HTERT RPE-1 (cell line): ENCODE data around the gene KCNK10.

Experiments used
- in situ Hi-C: fragments of 300-500 bp; cut with MboI; formaldehyde crosslinking; loops from 4 replicates; pipeline ENCODE4 v1.14.3; 2020; ENCODE audit warnings: low sequenced_read_pairs

The KCNK10 gene

GRCh38 chr14:88323086-88323522 lies at the start of gene KCNK10:
Gene KCNK10, minus strand, starts transcription at chr14:88323269. Its CDS starts 471 bp downstream, at chr14:88322798.
- in situ Hi-C loops, result no loop called here

GRCh38 chr14:88369496-88369895 lies 46.4 kb upstream of the KCNK10 start:
- in situ Hi-C loops, result no loop called here

- in situ Hi-C loops, result no loop called here
These were observed 41.8 kb upstream of the KCNK10 start for GRCh38 chr14:88364710-88365413.

GRCh38 chr14:88363644-88364043 lies 40.6 kb upstream of the KCNK10 start:
- in situ Hi-C loops, result no loop called here

- in situ Hi-C loops, result no loop called here
These were observed 36.4 kb upstream of the KCNK10 start for GRCh38 chr14:88359500-88359899.

- in situ Hi-C loops, result no loop called here
These were observed 31.3 kb upstream of the KCNK10 start for GRCh38 chr14:88354358-88354757.

GRCh38 chr14:88352698-88353097 lies 29.6 kb upstream of the KCNK10 start:
- in situ Hi-C loops, result no loop called here

- in situ Hi-C loops, result no loop called here
These were observed 29.1 kb upstream of the KCNK10 start for GRCh38 chr14:88351966-88352691.

GRCh38 chr14:88348546-88348945 lies 25.5 kb upstream of the KCNK10 start:
- in situ Hi-C loops, result no loop called here

- in situ Hi-C loops, result no loop called here
These were observed 23.1 kb upstream of the KCNK10 start for GRCh38 chr14:88346048-88346639.

GRCh38 chr14:88342980-88343379 lies 19.9 kb upstream of the KCNK10 start:
- in situ Hi-C loops, result no loop called here

GRCh38 chr14:88340357-88340756 lies 17.3 kb upstream of the KCNK10 start:
- in situ Hi-C loops, result no loop called here

- in situ Hi-C loops, result no loop called here
These were observed 10.0 kb upstream of the KCNK10 start for GRCh38 chr14:88333036-88333435.

GRCh38 chr14:88327497-88327896 lies 4.4 kb upstream of the KCNK10 start:
- in situ Hi-C loops, result no loop called here

GRCh38 chr14:88326352-88327103 lies 3.5 kb upstream of the KCNK10 start:
- in situ Hi-C loops, result no loop called here

- in situ Hi-C loops, result no loop called here
These were observed 2.8 kb upstream of the KCNK10 start for GRCh38 chr14:88325883-88326282.

GRCh38 chr14:88324930-88325329 lies 1.9 kb upstream of the KCNK10 start:
- in situ Hi-C loops, result no loop called here

GRCh38 chr14:88324491-88324890 lies 1.4 kb upstream of the KCNK10 start:
- in situ Hi-C loops, result no loop called here

GRCh38 chr14:88323523-88324199 lies 592 bp upstream of the KCNK10 start:
- in situ Hi-C loops, result no loop called here

GRCh38 chr14:88322504-88323085 lies 474 bp downstream of the KCNK10 start:
- in situ Hi-C loops, result no loop called here
